ENCODE data around the gene ZNF324. TPM values are rescaled to one million over a fixed set of nuclear protein-coding genes. Genes with fewer than 3 reads are reported as not detected.

Gene ZNF324
- polyA plus RNA-seq, 1 of the 3 experiments (the other 2 are of a cell fraction), result 5.6 TPM

- peak; percentile 73 for TF ChIP-seq ZBTB33 (IDR thresholded peaks at IDR 0.05; ENCODE audit: borderline replicate concordance, low read depth)
Observed at GRCh38 chr19:58475714-58476497, 9.0 kb downstream of the ZNF324 start, which contains the start of gene ZNF446 (continued).

GRCh38 chr19:58476498-58477015 is 9.7 kb downstream of the ZNF324 start:
- H3K27ac ChIP-seq (ENCODE audit: low read depth in 2 of 2, low read length in 1 of 2), result peak overlapping the region; percentile 90 to 97
- DNase-seq, result peak; percentile 73

DNA sequence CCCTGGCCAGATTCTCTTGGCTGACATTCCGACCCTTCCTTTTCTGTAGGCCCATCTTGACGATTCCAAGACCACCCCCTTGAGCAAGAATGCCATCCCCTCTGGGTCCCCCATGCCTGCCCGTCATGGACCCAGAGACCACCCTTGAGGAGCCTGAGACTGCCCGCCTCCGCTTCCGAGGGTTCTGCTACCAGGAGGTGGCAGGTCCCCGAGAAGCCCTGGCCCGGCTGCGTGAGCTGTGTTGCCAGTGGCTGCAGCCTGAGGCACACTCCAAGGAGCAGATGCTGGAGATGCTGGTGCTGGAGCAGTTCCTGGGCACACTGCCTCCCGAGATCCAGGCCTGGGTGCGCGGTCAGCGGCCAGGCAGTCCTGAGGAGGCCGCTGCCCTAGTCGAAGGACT is 10.2 kb downstream of the ZNF324 start:
- H2AFZ ChIP-seq (ENCODE audit: low read depth), result no peak overlapping the region
- H4K20me1 ChIP-seq (ENCODE audit: insufficient read depth), result no peaks in the 10 kb centered on the region
- H3K4me2 ChIP-seq, result peak overlapping the region; percentile 92
- DNase-seq, result no peak
- H3K27ac ChIP-seq (ENCODE audit: low read depth in 2 of 2, low read length in 1 of 2), result peak overlapping the region; percentile 90 to 97; a peak in 3 of 4 replicates
- H3K36me3 ChIP-seq (replicated peaks in 1 of 2; ENCODE audit: control insufficient read depth in 1 of 2, insufficient read depth in 2 of 2, low read length in 1 of 2), result peaks cover 0 to 30% of the 10 kb centered on the region in 2 experiments
- peak overlapping the region; percentile 67 to 85; a peak in 2 of 4 replicates for H3K4me3 ChIP-seq (ENCODE audit: low read depth in 2 of 2, low read length in 1 of 2)
- 81% methylated on average over 9 of the region's 15 CpGs for WGBS (ENCODE audit: low lambda C conversion rate)
- H3K27me3 ChIP-seq (ENCODE audit: insufficient read depth), result no peaks in the 10 kb centered on the region
- peaks cover 10% of the 10 kb centered on the region for H3F3A ChIP-seq (replicated peaks; ENCODE audit: insufficient read depth)
- no peaks in the 10 kb centered on the region for H3K79me2 ChIP-seq (ENCODE audit: insufficient read depth)
- ChIA-PET POLR2A (interaction anchor here (0.8 to 1.0 kb wide), 2 partner anchors 57 to 67 kb away, joined by 3 to 4 read pairs; partner anchors contain the start of gene TRIM28), CTCF (interaction anchor here (1.7 to 4.5 kb wide), 2 partner anchors 37 to 42 kb away, joined by 5 to 22 read pairs; partner anchors contain the start of gene ZBTB45)
- peak overlapping the region; percentile 70; the same call in 1 of the 2 replicates for H3K9ac ChIP-seq
- no peaks in the 10 kb centered on the region for H3K9me3 ChIP-seq
- H3K4me1 ChIP-seq (ENCODE audit: control insufficient read depth in 1 of 2, insufficient read depth in 2 of 2, low read depth in 1 of 2, low read length in 1 of 2), result peaks cover 0 to 30% of the 10 kb centered on the region in 2 experiments; a peak in 1 of 4 replicates
- no peaks in the 10 kb centered on the region for H3K9me2 ChIP-seq
- TF ChIP-seq JUND (IDR thresholded peaks at IDR 0.05) (no peak), IRF3 (IDR thresholded peaks at IDR 0.05; ENCODE audit: low read depth, low read length) (no peak), RXRA (IDR thresholded peaks at IDR 0.05; ENCODE audit: borderline replicate concordance, low read depth) (no peak), FOXJ3 (CRISPR knock-in tag; IDR thresholded peaks at IDR 0.05) (no peak), EZH2phosphoT487 (IDR thresholded peaks at IDR 0.05; ENCODE audit: borderline replicate concordance, low read depth) (no peak), YY1 (IDR thresholded peaks at IDR 0.05; ENCODE audit: low read depth) (no peak), EP300 (IDR thresholded peaks at IDR 0.05; ENCODE audit: borderline replicate concordance in 1 of 2, low read depth in 1 of 2, low read length in 1 of 2) (no peak), PBX3 (IDR thresholded peaks at IDR 0.05) (no peak), CHD2 (IDR thresholded peaks at IDR 0.05; ENCODE audit: low read length, partially characterized antibody) (no peak), FOXM1 (IDR thresholded peaks at IDR 0.05; ENCODE audit: low read depth) (no peak), RCOR1 (IDR thresholded peaks at IDR 0.05; ENCODE audit: low read length) (no peak), TCF12 (IDR thresholded peaks at IDR 0.05) (no peak)

More at GRCh38 chr19:58476498-58477015, 9.7 kb downstream of the ZNF324 start:
- Histone ChIP-seq H3K27me3 (ENCODE audit: insufficient read depth) (no peaks in the 10 kb centered on the region), H4K20me1 (ENCODE audit: insufficient read depth) (no peaks in the 10 kb centered on the region), H3K9me3 (no peaks in the 10 kb centered on the region), H3K9me2 (no peaks in the 10 kb centered on the region), H3K4me1 (ENCODE audit: control insufficient read depth in 1 of 2, insufficient read depth in 2 of 2, low read depth in 1 of 2, low read length in 1 of 2) (peaks cover 0 to 30% of the 10 kb centered on the region in 2 experiments; a peak in 1 of 4 replicates), H3F3A (replicated peaks; ENCODE audit: insufficient read depth) (peaks cover 10% of the 10 kb centered on the region), H3K4me2 (peak overlapping the region; percentile 92), H3K79me2 (ENCODE audit: insufficient read depth) (no peaks in the 10 kb centered on the region), H3K36me3 (replicated peaks in 1 of 2; ENCODE audit: control insufficient read depth in 1 of 2, insufficient read depth in 2 of 2, low read length in 1 of 2) (peaks cover 0 to 36% of the 10 kb centered on the region in 2 experiments), H2AFZ (ENCODE audit: low read depth) (peak overlapping the region; percentile 56; the same call in 1 of the 2 replicates), H3K9ac (peak overlapping the region; percentile 70), H3K4me3 (ENCODE audit: low read depth in 2 of 2, low read length in 1 of 2) (peak overlapping the region; percentile 67 to 85)
- WGBS (ENCODE audit: low lambda C conversion rate), result 7% methylated on average over 27 of the region's 27 CpGs
- ChIA-PET CTCF (interaction anchor here (1.7 to 4.5 kb wide), 2 partner anchors 38 to 43 kb away, joined by 5 to 22 read pairs; partner anchors contain the start of gene ZBTB45), POLR2A (interaction anchor here (0.8 to 1.4 kb wide), 4 partner anchors 16 to 97 kb away, joined by 3 to 4 read pairs (median 4); partner anchors contain the start of gene TRIM28)
- TF ChIP-seq RCOR1 (IDR thresholded peaks at IDR 0.05; ENCODE audit: low read length) (no peak), FOXJ3 (CRISPR knock-in tag; IDR thresholded peaks at IDR 0.05) (peak; percentile 47; the same call in 1 of the 2 replicates), TEAD4 (IDR thresholded peaks at IDR 0.05; ENCODE audit: borderline replicate concordance, insufficient read depth) (0 out of 2 replicates have a peak, but pooled peaks have one; percentile 3), USF1 (IDR thresholded peaks at IDR 0.05; ENCODE audit: borderline replicate concordance, low read depth) (no peak), RFX5 (IDR thresholded peaks at IDR 0.05; ENCODE audit: low read length) (no peak)
